GM20000 (cell line): Measurements from ENCODE around the gene TAF5.
A peak's percentile ranks its signal among the peaks of the same experiment; 100 is the strongest.
"Not testable (repeated sequence)": the region's sequence is repeated elsewhere in the genome, so short reads cannot be mapped to it uniquely, and the experiment has no call there.

ENCODE experiments used
- DNase-seq: peaks from one replicate; pipeline ENCODE4 v3.0.0; 2012; ENCODE audit warnings: low spot score
- CTCF ChIP-seq: IDR thresholded peaks from 2 replicates; pipeline ENCODE4 v1.5.1; 2012; ENCODE audit warnings: mild to moderate bottlenecking, control low read depth; ENCODE audit errors: extremely low read depth, missing control alignments

TAF5 gene

GRCh38 chr10:103416436-103417147, 48.8 kb downstream of the TAF5 start:
- TF ChIP-seq CTCF, result peak; percentile 42
- peak; percentile 53 for DNase-seq

GRCh38 chr10:103417148-103417469, 49.3 kb downstream of the TAF5 start:
- DNase-seq, result not testable (repeated sequence)

- DNase-seq, result no peak
- TF ChIP-seq CTCF, result no peak
These were observed 49.8 kb downstream of the TAF5 start for GRCh38 chr10:103417601-103418000.

- TF ChIP-seq CTCF, result no peak
- no peak for DNase-seq
These were observed 51.3 kb downstream of the TAF5 start for GRCh38 chr10:103419101-103419500.

- no peak for DNase-seq
- no peak for TF ChIP-seq CTCF
These were observed 56.0 kb downstream of the TAF5 start for GRCh38 chr10:103423748-103424147.

- TF ChIP-seq CTCF, result no peak
- no peak for DNase-seq
These were observed 60.1 kb downstream of the TAF5 start for GRCh38 chr10:103427866-103428265.

- TF ChIP-seq CTCF, result no peak
- DNase-seq, result no peak
These were observed 61.3 kb downstream of the TAF5 start for GRCh38 chr10:103428989-103429643.

- no peak for DNase-seq
- TF ChIP-seq CTCF, result no peak
These were observed 61.9 kb downstream of the TAF5 start for GRCh38 chr10:103429647-103430046.
